Choroid plexus epithelial cell (primary cell): Measurements from ENCODE around the gene CXCR4.

Source experiments
- DNase-seq: peaks from one replicate; pipeline ENCODE4 v3.0.0-alpha.2; 2010; ENCODE audit warnings: low read depth
- H3K4me3 ChIP-seq: 2 replicates; pipeline ENCODE4 v1.5.1; 2011; ENCODE audit warnings: low read depth, mild to moderate bottlenecking, control low read depth, low read length, moderate library complexity
- TF ChIP-seq, protein P1 (sequence below): conservative IDR thresholded peaks from 2 replicates; pipeline ENCODE4 v1.5.1; 2011; ENCODE audit warnings: low read depth, mild to moderate bottlenecking, control low read depth, inconsistent platforms, low read length, moderate library complexity

The CXCR4 gene

DNA sequence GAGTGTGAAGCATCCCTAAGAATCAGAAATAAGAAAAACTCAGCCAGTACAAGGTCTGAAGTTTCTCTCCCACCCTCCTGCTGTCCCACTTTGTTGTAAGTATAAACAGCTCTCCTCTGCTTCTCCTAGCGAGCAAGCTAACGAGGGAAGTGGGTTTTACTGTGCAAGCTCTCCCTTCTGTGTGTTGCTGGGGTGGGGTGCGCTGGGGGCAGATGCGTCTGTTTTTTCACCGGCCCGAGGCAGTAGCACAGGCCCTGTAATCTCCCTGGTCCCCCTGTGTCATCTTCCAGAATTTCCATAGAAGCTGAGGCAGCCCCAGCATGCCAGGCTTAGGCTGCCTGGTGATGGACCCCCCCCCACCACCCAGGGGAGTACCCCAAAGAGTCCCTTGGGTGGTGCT lies 9.4 kb upstream of the CXCR4 start:
- TF ChIP-seq, protein P1, sequence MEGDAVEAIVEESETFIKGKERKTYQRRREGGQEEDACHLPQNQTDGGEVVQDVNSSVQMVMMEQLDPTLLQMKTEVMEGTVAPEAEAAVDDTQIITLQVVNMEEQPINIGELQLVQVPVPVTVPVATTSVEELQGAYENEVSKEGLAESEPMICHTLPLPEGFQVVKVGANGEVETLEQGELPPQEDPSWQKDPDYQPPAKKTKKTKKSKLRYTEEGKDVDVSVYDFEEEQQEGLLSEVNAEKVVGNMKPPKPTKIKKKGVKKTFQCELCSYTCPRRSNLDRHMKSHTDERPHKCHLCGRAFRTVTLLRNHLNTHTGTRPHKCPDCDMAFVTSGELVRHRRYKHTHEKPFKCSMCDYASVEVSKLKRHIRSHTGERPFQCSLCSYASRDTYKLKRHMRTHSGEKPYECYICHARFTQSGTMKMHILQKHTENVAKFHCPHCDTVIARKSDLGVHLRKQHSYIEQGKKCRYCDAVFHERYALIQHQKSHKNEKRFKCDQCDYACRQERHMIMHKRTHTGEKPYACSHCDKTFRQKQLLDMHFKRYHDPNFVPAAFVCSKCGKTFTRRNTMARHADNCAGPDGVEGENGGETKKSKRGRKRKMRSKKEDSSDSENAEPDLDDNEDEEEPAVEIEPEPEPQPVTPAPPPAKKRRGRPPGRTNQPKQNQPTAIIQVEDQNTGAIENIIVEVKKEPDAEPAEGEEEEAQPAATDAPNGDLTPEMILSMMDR = no peak
- no peak overlapping the region for H3K4me3 ChIP-seq
- DNase-seq = no peak

DNA sequence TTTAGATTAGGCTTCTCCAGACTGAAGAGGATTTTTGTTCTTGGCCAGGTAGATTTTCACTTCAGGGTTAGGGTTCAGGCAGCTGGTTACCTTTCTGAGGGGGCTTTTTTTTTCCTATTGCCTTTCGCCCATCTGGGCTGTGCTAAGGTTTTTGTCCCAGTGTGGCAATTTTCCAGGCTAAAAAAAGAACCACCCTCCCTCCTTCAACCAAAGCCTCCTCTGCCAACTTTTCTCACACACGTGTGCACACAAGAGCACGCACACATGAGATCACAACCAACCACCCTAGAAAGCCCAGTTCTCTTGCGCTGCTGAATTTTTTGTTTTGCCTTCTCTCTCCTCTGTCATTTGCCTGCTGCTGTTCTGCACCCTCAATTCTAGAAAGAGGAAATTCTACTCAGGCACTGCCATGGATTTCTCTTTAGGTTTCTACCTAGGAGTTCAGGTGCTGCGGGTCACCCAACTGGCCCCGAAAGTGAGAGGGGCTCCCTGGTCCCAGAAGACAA lies 8.5 kb upstream of the CXCR4 start:
- DNase-seq = no peak
- TF ChIP-seq, protein P1 = no peak

DNA sequence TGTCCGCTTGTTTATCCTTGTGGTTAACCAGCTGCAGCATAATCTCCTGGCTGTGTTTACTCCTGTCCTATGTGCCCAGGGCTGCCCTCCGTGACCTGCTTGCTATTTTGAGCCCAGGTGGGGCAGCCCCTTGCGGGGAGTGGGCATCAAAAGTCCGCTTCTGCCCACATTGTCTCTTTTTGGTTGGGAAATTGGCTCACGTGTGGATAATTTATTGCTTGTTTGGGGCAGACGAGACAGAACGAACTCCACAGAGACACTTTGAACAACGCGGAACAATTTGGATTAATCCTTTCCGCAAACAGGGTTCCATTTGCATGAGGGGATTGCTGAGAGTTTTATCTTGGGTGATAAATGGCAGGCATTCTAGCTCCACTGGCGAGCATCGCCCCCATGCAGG lies 8.1 kb upstream of the CXCR4 start:
- H3K4me3 ChIP-seq = no peak overlapping the region
- DNase-seq = no peak
- TF ChIP-seq, protein P1 = no peak

More for the DNA sequence above, 8.5 kb upstream of the CXCR4 start:
- H3K4me3 ChIP-seq = no peak overlapping the region

DNA sequence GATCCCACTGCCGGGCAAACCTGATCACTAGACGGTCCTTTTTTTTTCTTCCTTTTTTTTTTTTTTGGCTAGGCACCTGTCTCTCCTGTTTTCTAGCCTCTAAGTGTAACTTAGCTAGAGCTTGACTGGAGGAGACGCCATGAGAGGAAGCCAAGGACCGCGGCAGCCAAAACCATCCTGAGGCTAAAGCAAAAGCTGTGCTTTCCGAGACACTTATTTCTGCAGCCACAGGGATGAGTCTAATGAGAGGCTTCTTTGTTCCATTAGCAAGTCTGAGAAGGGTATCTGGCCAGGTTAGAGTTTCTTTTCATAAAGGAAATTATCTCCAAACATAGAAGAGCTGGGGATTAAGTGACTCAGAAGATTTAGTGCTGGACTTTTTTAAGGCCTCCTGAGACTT lies 7.3 kb upstream of the CXCR4 start:
- TF ChIP-seq, protein P1 = no peak
- no peak overlapping the region for H3K4me3 ChIP-seq
- DNase-seq = no peak

DNA sequence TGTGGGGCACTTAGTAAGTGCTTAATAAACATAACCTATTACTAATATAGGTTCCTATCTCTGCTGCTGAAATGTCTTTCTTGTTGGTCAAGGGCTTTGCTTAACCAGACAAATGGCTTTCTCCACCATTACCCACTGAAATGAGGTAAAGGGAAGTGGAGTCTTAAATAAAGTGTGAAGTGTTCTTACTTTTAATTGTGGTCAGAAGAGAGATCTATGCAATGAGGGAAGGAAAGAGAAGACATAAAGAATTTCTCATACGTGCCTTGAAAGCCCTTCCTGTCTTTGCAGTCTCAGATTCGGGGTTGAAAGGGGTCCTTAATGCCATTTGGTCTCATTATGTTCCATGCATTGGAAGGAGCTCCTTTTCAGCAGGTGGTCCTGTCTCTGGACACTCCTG lies 6.9 kb upstream of the CXCR4 start:
- TF ChIP-seq, protein P1 = no peak
- no peak overlapping the region for H3K4me3 ChIP-seq
- DNase-seq = no peak

DNA sequence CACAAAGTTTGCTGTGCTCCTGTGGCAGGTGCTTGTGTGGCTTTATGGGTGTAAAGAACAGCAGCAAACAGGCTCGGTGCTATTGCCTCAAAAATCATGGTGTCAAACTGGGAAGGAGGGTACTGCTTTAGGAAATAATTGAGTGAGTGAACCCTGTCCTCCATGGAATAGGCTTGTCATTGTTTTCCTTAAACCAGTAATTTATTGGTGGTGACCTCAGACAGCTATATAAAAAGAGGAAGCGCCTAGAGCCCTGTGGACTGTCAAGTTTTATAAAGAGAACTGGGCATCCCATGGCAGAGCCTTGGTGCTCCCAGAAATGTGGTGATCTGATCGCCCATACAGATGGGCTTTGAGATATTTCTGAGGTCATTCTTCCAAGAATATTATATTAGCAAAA lies 4.7 kb upstream of the CXCR4 start:
- TF ChIP-seq, protein P1 = no peak
- H3K4me3 ChIP-seq = no peak overlapping the region
- DNase-seq = no peak

DNA sequence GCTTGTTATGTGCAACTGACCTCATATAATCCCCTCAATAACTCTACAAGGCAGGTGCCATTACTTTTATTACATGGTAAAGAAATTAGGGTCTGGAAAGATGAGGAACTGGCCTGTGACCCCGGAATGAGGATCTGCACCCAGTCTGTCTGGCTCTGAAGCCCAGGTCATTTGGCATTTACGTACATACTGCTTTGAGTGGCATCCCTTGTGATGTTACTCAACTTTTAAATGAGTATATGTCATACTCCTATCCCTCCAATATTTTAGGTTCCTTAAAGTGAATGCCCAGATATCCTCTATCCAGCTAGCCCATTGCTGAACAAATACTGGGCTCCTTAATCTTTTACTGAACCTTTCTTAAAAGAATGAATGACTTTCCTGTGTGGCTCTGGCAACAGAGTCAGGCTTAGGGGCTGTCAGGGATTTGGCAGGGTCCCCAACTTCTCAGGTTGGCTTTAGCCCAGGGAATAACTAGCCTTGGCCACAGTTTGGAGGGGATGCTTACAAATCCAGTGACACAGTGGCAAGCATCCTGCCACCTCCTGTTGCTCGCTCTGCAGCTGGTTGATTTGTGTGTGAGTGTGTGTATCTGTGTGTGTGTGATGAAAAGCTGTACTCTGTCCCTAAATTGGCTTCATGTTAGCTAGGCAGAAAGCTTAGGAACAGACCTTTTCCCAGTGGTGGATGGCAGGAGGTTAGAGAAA lies 3.4 kb upstream of the CXCR4 start:
- TF ChIP-seq, protein P1 = no peak
- DNase-seq = no peak
- no peak overlapping the region for H3K4me3 ChIP-seq
